GM06990 (cell line): ENCODE measurements around the gene ARV1.

Source experiments
- DNase-seq: peaks from one replicate; pipeline ENCODE4 v3.0.0-alpha.2; 2011; ENCODE audit not compliant: insufficient read length; ENCODE audit errors: extremely low read depth
- H3K27me3 ChIP-seq: replicated peaks from 2 replicates; pipeline ENCODE4 v1.6.0; 2011; ENCODE audit warnings: low read length; ENCODE audit not compliant: control insufficient read depth, insufficient read depth
- H3K36me3 ChIP-seq: 2 replicates; pipeline ENCODE4 v1.5.1; 2011; ENCODE audit warnings: low read length; ENCODE audit not compliant: control insufficient read depth, insufficient read depth
- H3K4me3 ChIP-seq: replicated peaks from 2 replicates; pipeline ENCODE4 v1.5.1; 2011; ENCODE audit warnings: low read depth, mild to moderate bottlenecking, control low read depth, low read length
- CTCF ChIP-seq: IDR thresholded peaks from 2 replicates; pipeline ENCODE4 v1.5.1; 2011; ENCODE audit warnings: low read length, control low read depth, mild to moderate bottlenecking, inconsistent platforms; ENCODE audit not compliant: insufficient read depth, poor library complexity, severe bottlenecking

Gene ARV1

GRCh38 chr1:231011963-231012362 lies 33.1 kb downstream of the ARV1 start:
- Histone ChIP-seq H3K36me3 (no peaks in the 10 kb centered on the region), H3K4me3 (no peak overlapping the region), H3K27me3 (no peaks in the 10 kb centered on the region)
- no peak for TF ChIP-seq CTCF
- no peak for DNase-seq

- H3K36me3 ChIP-seq: no peaks in the 10 kb centered on the region
Measured at GRCh38 chr1:231013391-231014015, 34.6 kb downstream of the ARV1 start.

GRCh38 chr1:231016234-231016633 lies 37.3 kb downstream of the ARV1 start:
- TF ChIP-seq CTCF: no peak
- DNase-seq: no peak
- Histone ChIP-seq H3K27me3 (no peaks in the 10 kb centered on the region), H3K4me3 (no peak overlapping the region), H3K36me3 (no peaks in the 10 kb centered on the region)

More at GRCh38 chr1:231013391-231014015, 34.6 kb downstream of the ARV1 start:
- H3K27me3 ChIP-seq: no peaks in the 10 kb centered on the region
- no peak overlapping the region for H3K4me3 ChIP-seq
- TF ChIP-seq CTCF: no peak
- DNase-seq: no peak

- no peak for TF ChIP-seq CTCF
- no peaks in the 10 kb centered on the region for H3K27me3 ChIP-seq
- H3K4me3 ChIP-seq: no peak overlapping the region
- no peak for DNase-seq
- no peaks in the 10 kb centered on the region for H3K36me3 ChIP-seq
Measured at GRCh38 chr1:231016966-231017365, 38.1 kb downstream of the ARV1 start.

- no peak for TF ChIP-seq CTCF
- H3K4me3 ChIP-seq: no peak overlapping the region
Measured at GRCh38 chr1:231019711-231020110, 40.8 kb downstream of the ARV1 start.

GRCh38 chr1:231020139-231020601 lies 41.3 kb downstream of the ARV1 start:
- TF ChIP-seq CTCF: no peak
- no peak for DNase-seq
- H3K4me3 ChIP-seq: no peak overlapping the region
- H3K36me3 ChIP-seq: no peaks in the 10 kb centered on the region
- no peaks in the 10 kb centered on the region for H3K27me3 ChIP-seq

More at GRCh38 chr1:231019711-231020110, 40.8 kb downstream of the ARV1 start:
- no peak for DNase-seq
- Histone ChIP-seq H3K27me3 (no peaks in the 10 kb centered on the region), H3K36me3 (no peaks in the 10 kb centered on the region)
